Colonic mucosa (tissue), 4 donors: ENCODE data around the gene EBLN1. TPM values are rescaled to one million over a fixed set of nuclear protein-coding genes. Genes with fewer than 3 reads are reported as not detected.

Experiments used
- DNase-seq: peaks from one replicate; pipeline ENCODE4 v3.0.0-alpha.2; 2020
- H3K27ac ChIP-seq: fragments of 200-600 bp; one replicate; pipeline ENCODE4 v1.8.0; 2021
- H3K27me3 ChIP-seq: fragments of 200-600 bp; one replicate; pipeline ENCODE4 v1.8.0; 2021
- H3K36me3 ChIP-seq: fragments of 200-600 bp; one replicate; pipeline ENCODE4 v1.8.0; 2021
- H3K4me1 ChIP-seq: fragments of 200-600 bp; one replicate; pipeline ENCODE4 v1.8.0; 2021; ENCODE audit warnings: mild to moderate bottlenecking
- H3K4me3 ChIP-seq: fragments of 200-600 bp; one replicate; pipeline ENCODE4 v1.8.0; 2021
- H3K9ac ChIP-seq, 2 donors: one replicate each; pipeline ENCODE4 v1.7.0; 2013; ENCODE audit warnings: control low read depth in 2 of 2, low read depth in 2 of 2, low read length in 2 of 2
- H3K9me3 ChIP-seq: fragments of 200-600 bp; one replicate; pipeline ENCODE4 v1.8.0; 2021
- intact Hi-C: fragments of 100-400 bp; cut with DNase I; formaldehyde crosslinking; loops from one replicate; pipeline ENCODE4 v1.14.1; 2022
- total RNA-seq, 2 donors: library from RNA; stranded (reverse); fragmentation: NEBNext Ultra II Directional in 1 of 2; extraction: Animal tissue kit (Norgen Biotek cat#: 25700) in 1 of 2; gene quantifications; one replicate each; pipeline ENCODE4 v1.2.1, GENCODE V29; 2021
- TF ChIP-seq, protein P1 (sequence below): fragments of 200-600 bp; IDR thresholded peaks from one replicate; pipeline ENCODE4 v1.8.0; 2022; ENCODE audit warnings: antibody characterized with exemption, mild to moderate bottlenecking
- donor health status: healthy.
- donor health status: DM: no; HTN: no; CAD: no.
- donor health status: DM: no; HTN: no; CAD: no.

EBLN1 gene
- total RNA-seq, 2 donors from 2014 or later: not detected

DNA sequence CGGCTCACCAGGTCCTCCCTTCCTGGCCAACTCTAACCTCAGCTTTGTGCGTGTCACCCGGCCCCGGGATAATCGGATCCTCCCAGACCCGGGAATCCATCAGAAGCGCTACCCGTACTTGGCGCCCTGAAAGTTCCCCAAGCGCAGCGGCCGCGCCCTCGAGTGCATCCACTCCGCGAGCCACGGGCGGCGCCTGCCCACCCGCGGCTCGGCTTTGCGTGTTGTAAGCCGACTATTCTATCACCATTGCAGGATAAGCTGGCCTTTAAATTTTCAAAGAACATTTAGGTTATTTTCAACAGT is 35.7 kb upstream of the EBLN1 start:
- peaks cover 7% of the 10 kb centered on the region for H3K27me3 ChIP-seq

DNA sequence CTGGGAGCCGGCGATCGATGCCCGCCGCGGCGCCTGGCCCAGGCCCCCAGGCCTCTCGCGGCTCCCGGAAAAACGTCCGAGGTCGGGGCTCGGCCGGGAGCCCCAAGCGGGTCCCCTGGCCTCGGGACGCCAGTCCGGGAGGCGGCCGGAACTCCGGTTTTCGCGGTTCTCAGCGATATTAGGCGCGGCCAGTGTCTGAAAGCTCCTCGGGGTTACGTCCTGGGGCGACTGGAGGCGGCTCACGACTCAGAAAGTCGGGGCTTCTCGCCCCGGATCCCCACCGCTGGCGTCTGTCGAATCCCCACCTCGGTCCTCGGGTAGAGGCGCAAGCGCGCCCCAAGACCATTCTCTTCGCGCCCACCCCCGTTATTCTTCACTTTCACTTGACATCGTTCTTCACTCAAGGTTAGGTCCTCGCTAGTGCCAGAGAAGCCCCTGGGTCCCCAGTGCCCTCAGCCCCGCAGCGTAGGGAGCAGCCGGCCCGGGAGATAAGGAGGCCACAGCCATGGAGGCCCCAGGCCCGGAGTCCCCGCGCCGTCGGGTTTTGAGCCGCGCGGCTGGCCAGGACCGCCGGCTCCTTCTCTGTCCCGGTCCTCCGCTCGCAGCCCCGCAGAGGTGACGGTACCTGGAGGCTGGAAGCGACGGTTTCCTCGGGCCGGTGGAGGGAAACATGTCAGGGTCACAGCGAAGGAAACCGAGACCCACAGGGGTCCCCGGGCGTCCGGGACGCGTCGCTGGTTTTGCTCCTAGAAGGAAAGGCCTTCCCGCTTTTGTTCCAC is 35.2 kb upstream of the EBLN1 start:
- Histone ChIP-seq H3K27me3 (peaks cover 7% of the 10 kb centered on the region), H3K4me1 (no peaks in the 10 kb centered on the region), H3K9me3 (no peaks in the 10 kb centered on the region), H3K4me3 (peak overlapping the region; percentile 75), H3K9ac (peak overlapping the region; percentile 78 to 79), H3K27ac (peak overlapping the region; percentile 91), H3K36me3 (no peaks in the 10 kb centered on the region)
- intact Hi-C loops: loop anchor here (10.0 kb wide), 1 partner anchor 92 kb away; the partner anchor contains the start of gene SPAG6
- TF ChIP-seq, protein P1, sequence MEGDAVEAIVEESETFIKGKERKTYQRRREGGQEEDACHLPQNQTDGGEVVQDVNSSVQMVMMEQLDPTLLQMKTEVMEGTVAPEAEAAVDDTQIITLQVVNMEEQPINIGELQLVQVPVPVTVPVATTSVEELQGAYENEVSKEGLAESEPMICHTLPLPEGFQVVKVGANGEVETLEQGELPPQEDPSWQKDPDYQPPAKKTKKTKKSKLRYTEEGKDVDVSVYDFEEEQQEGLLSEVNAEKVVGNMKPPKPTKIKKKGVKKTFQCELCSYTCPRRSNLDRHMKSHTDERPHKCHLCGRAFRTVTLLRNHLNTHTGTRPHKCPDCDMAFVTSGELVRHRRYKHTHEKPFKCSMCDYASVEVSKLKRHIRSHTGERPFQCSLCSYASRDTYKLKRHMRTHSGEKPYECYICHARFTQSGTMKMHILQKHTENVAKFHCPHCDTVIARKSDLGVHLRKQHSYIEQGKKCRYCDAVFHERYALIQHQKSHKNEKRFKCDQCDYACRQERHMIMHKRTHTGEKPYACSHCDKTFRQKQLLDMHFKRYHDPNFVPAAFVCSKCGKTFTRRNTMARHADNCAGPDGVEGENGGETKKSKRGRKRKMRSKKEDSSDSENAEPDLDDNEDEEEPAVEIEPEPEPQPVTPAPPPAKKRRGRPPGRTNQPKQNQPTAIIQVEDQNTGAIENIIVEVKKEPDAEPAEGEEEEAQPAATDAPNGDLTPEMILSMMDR: no peak
- peak; percentile 28 for DNase-seq

More for the DNA sequence above, 35.7 kb upstream of the EBLN1 start:
- Histone ChIP-seq H3K4me1 (no peaks in the 10 kb centered on the region), H3K9ac (no peak overlapping the region), H3K4me3 (peak overlapping the region; percentile 75), H3K9me3 (no peaks in the 10 kb centered on the region), H3K36me3 (no peaks in the 10 kb centered on the region), H3K27ac (peak overlapping the region; percentile 91)
- DNase-seq: peak; percentile 35
- TF ChIP-seq, protein P1: no peak
- intact Hi-C loops: loop anchor here (10.0 kb wide), 1 partner anchor 91 kb away; the partner anchor contains the start of gene SPAG6

GRCh38 chr10:22252224-22252800 is 34.5 kb upstream of the EBLN1 start:
- Histone ChIP-seq H3K27ac (peak overlapping the region; percentile 91), H3K9ac (peak overlapping the region; percentile 78 to 79), H3K27me3 (peaks cover 7% of the 10 kb centered on the region), H3K36me3 (no peaks in the 10 kb centered on the region), H3K4me1 (no peaks in the 10 kb centered on the region), H3K9me3 (no peaks in the 10 kb centered on the region), H3K4me3 (peak overlapping the region; percentile 75)
- peak; percentile 26 for DNase-seq
- TF ChIP-seq, protein P1: no peak
- intact Hi-C loops: loop anchor here (10.0 kb wide), 1 partner anchor 92 kb away; the partner anchor contains the start of gene SPAG6

DNA sequence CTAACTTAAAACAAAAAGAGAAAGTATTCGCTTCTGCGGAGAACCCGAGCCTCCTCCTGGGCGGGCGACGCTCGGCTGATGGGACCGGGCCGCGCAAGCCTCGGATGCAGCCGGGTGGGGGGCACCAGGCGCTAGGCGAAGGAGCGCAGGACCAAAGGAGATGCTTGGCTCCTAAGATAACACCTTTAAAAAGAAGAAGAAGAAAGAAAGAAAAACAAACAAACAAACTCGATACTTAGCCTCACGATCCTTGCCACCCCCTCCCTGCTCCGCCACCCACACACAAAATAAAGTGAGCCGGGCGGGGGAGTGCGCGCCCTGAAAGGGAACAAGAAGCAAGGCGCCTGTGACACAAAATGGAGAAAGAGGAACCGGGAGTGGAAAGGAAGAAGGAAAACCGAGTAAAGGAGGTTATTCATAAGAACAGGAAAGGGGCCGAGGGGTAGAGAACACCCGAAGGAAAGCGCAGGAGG is 34.0 kb upstream of the EBLN1 start:
- intact Hi-C loops: loop anchor here (10.0 kb wide), 1 partner anchor 93 kb away; the partner anchor contains the start of gene SPAG6
- DNase-seq: peak; percentile 59
- Histone ChIP-seq H3K36me3 (no peaks in the 10 kb centered on the region), H3K27ac (peak overlapping the region; percentile 91), H3K4me3 (peak overlapping the region; percentile 75), H3K9ac (peak overlapping the region; percentile 78 to 79), H3K27me3 (peaks cover 7% of the 10 kb centered on the region), H3K4me1 (no peaks in the 10 kb centered on the region), H3K9me3 (no peaks in the 10 kb centered on the region)
- TF ChIP-seq, protein P1: no peak

DNA sequence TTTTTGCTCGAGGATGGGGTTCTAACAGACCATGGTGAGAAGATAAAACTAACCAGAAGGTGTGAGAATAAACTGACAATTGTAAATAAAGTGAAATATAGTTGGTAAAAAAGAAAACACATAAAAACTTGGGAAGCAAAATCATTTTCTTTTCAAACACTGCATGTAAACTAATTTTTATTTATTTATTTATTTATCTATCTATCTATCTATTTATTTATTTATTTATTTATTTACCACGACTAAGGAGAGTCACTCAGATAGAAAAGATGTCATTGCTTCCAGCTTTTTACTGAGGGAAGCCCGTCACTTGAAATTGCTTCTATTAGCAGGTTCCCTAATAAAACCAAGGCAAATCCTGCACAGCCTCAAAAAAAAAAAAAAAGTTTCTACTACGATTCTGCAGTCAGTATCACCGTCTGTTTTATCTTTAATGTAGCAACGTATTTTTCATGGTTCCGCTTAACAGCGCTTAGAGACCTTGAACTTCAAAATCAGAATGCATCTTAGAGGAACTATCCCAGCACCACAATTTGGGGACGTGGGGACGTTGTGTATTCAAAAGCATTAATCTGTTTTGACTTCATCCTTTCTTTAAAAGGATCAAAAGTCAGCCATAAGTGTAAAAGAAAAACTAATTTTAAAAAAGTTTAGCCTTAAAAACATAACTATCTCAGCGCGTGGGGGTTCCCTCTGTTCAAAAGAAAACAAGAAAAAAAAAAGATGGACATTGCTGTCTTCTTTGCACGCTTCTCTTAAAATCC is 33.3 kb upstream of the EBLN1 start:
- intact Hi-C loops: loop anchor here (10.0 kb wide), 1 partner anchor 94 kb away; the partner anchor contains the start of gene SPAG6
- Histone ChIP-seq H3K4me1 (no peaks in the 10 kb centered on the region), H3K27ac (peak overlapping the region; percentile 91), H3K4me3 (peak overlapping the region; percentile 75), H3K27me3 (peaks cover 7% of the 10 kb centered on the region), H3K9me3 (no peaks in the 10 kb centered on the region), H3K36me3 (no peaks in the 10 kb centered on the region), H3K9ac (peak overlapping the region; percentile 78 to 79)
- TF ChIP-seq, protein P1: no peak
- DNase-seq: no peak
